Measurements from ENCODE around the gene SOD1. TPM values are rescaled to one million over a fixed set of nuclear protein-coding genes. Genes with fewer than 3 reads are reported as not detected.
A peak's percentile ranks its signal among the peaks of the same experiment; 100 is the strongest.

SOD1 gene
- total RNA-seq, 4 donors from 2014 or later, result 219 to 337 (median 248) TPM

DNA sequence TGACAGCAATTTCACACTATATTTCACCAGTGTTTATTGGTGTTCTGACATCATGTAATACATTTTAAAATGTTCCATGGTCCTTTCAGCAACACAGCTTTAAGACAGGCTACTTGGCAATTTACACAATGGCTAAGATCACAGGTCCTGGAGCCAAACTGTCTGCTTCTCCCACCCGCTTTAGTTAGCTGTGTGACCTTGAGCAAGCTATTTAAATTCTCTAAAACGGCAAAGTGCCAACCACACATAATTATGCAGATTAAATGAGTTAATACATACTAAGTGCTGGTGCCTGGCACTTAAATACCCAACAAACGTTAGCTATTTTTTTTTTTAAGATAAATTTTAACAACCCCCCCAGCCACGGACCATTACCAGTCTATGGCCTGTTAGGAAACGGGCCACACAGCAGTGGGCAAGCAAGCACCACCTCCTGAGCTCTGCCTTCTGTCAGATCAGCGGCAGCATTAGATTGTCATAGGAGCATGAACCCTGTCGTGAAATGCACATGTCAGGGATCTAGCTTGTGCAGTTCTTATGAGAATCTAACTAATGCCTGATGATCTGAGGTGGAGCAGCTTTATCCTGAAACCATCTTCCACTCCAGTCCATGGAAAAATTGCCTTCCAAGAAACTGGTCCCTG is 26.9 kb downstream of the SOD1 start:
- Histone ChIP-seq H3K4me3 (no peak overlapping the region), H3K9me3 (no peaks in the 10 kb centered on the region), H3K36me3 (peaks cover 0 to 93% of the 10 kb centered on the region in 2 donors), H3K27ac (no peak overlapping the region), H3K4me1 (peaks cover 0 to 17% (median 0%) of the 10 kb centered on the region in 3 donors), H3K27me3 (no peaks in the 10 kb centered on the region)
- ATAC-seq, result no peak
- WGBS, 2 donors (ENCODE audit: low coverage in 1 of 2), result 66 to 81% methylated on average over 5 to 7 of the region's 7 CpGs
- no peak for TF ChIP-seq POLR2A (IDR thresholded peaks at IDR 0.05)
- TF ChIP-seq POLR2AphosphoS5 (IDR thresholded peaks at IDR 0.05), result no peak
- no peak for TF ChIP-seq EP300 (IDR thresholded peaks at IDR 0.05)
- TF ChIP-seq, protein P1, sequence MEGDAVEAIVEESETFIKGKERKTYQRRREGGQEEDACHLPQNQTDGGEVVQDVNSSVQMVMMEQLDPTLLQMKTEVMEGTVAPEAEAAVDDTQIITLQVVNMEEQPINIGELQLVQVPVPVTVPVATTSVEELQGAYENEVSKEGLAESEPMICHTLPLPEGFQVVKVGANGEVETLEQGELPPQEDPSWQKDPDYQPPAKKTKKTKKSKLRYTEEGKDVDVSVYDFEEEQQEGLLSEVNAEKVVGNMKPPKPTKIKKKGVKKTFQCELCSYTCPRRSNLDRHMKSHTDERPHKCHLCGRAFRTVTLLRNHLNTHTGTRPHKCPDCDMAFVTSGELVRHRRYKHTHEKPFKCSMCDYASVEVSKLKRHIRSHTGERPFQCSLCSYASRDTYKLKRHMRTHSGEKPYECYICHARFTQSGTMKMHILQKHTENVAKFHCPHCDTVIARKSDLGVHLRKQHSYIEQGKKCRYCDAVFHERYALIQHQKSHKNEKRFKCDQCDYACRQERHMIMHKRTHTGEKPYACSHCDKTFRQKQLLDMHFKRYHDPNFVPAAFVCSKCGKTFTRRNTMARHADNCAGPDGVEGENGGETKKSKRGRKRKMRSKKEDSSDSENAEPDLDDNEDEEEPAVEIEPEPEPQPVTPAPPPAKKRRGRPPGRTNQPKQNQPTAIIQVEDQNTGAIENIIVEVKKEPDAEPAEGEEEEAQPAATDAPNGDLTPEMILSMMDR (IDR thresholded peaks at IDR 0.05), result no peak

- H3K27ac ChIP-seq, result no peak overlapping the region
- H3K36me3 ChIP-seq, result peaks cover 0 to 97% of the 10 kb centered on the region in 2 donors
- H3K4me1 ChIP-seq, result peaks cover 0 to 17% (median 0%) of the 10 kb centered on the region in 3 donors
- WGBS, 2 donors (ENCODE audit: low coverage in 1 of 2), result 87 to 90% methylated on average over 2 of the region's 2 CpGs
- no peaks in the 10 kb centered on the region for H3K9me3 ChIP-seq
- no peak overlapping the region for H3K4me3 ChIP-seq
- H3K27me3 ChIP-seq, result no peaks in the 10 kb centered on the region
- TF ChIP-seq POLR2A (IDR thresholded peaks at IDR 0.05) (no peak), POLR2AphosphoS5 (IDR thresholded peaks at IDR 0.05) (no peak)
- ATAC-seq, result no peak
These were observed 27.6 kb downstream of the SOD1 start for GRCh38 chr21:31687108-31687507.

DNA sequence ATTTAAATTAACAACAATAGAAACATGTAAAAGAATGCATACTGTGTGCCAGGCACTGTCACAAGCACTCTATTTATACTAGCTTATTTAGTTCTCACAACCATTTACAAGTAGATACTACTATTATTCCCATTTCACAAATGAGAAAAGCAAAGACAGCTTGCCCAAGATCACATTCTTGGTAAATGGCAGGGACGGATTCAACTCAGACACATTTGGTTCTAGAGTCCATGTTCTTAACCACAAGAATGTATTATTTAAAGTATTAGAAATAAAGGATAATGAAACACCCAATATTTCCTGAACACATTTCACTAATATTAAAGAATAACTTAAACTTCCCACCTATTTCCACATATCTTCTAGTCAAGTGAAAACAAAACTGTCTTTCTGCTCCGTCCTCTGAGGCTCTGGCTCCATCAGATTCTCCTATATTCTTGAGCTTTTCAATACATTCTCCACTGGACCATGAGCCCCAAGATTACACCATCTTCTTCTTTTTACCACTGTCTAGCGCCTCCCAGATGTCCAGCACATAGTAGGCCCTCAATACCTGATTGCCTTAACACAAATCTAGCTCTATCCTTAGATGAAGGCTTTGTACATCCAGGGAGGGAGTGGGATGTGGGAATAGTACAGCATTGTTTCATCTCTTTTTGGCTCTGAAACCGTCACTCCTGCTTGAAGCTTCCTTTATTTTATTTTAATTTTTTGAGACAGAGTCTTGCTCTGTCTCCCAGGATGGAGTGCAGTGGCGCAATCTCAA is 29.3 kb downstream of the SOD1 start:
- H3K27ac ChIP-seq, result peak overlapping the region in 1 of 4 donors; percentile 4
- H3K4me1 ChIP-seq, result peaks cover 0 to 17% (median 0%) of the 10 kb centered on the region in 3 donors
- no peaks in the 10 kb centered on the region for H3K27me3 ChIP-seq
- H3K9me3 ChIP-seq, result no peaks in the 10 kb centered on the region
- peaks cover 0 to 97% of the 10 kb centered on the region in 2 donors for H3K36me3 ChIP-seq
- no peak for ATAC-seq
- 77 to 84% methylated on average over 4 to 5 of the region's 5 CpGs for WGBS, 2 donors (ENCODE audit: low coverage in 1 of 2)
- TF ChIP-seq, protein P1 (IDR thresholded peaks at IDR 0.05), result no peak
- TF ChIP-seq POLR2AphosphoS5 (IDR thresholded peaks at IDR 0.05), result no peak
- TF ChIP-seq POLR2A (IDR thresholded peaks at IDR 0.05), result no peak
- no peak for TF ChIP-seq EP300 (IDR thresholded peaks at IDR 0.05)
- no peak overlapping the region for H3K4me3 ChIP-seq

DNA sequence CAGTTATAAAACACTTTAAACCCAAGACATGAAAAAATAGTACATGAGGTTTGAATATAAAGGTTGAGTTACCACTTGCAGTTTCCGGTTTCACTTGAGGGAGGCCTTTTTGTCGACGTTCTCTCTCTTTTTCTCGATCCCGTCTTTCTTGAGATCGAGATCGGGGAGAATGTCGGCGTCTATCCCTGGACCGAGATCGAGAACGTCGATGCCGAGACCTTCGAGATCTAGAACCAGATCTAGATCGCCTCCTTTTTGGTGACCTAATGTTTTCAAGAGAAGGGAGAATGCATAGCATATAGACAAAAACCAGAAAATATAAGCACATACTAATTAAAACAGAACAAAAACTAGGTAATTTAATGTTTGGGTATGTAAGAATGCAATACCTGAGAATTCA is 33.7 kb downstream of the SOD1 start:
- H3K9me3 ChIP-seq, result no peaks in the 10 kb centered on the region
- no peak for ATAC-seq
- H3K27ac ChIP-seq, result no peak overlapping the region
- peaks cover 8 to 96% of the 10 kb centered on the region in 2 donors for H3K36me3 ChIP-seq
- H3K27me3 ChIP-seq, result no peaks in the 10 kb centered on the region
- TF ChIP-seq, protein P1 (IDR thresholded peaks at IDR 0.05), result no peak
- TF ChIP-seq POLR2AphosphoS5 (IDR thresholded peaks at IDR 0.05) (no peak), EP300 (IDR thresholded peaks at IDR 0.05) (no peak), POLR2A (IDR thresholded peaks at IDR 0.05) (no peak)
- peaks cover 0 to 4% (median 0%) of the 10 kb centered on the region in 3 donors for H3K4me1 ChIP-seq
- WGBS, 2 donors (ENCODE audit: low coverage in 1 of 2), result 90 to 95% methylated on average over 15 to 16 of the region's 16 CpGs
- H3K4me3 ChIP-seq, result no peak overlapping the region

- WGBS, 2 donors (ENCODE audit: low coverage in 1 of 2), result 98 to 100% methylated on average over 4 to 6 of the region's 6 CpGs
- Histone ChIP-seq H3K36me3 (peaks cover 8 to 97% of the 10 kb centered on the region in 2 donors), H3K27me3 (no peaks in the 10 kb centered on the region), H3K4me3 (no peak overlapping the region), H3K9me3 (no peaks in the 10 kb centered on the region), H3K27ac (no peak overlapping the region), H3K4me1 (no peaks in the 10 kb centered on the region)
- ATAC-seq, result no peak
- TF ChIP-seq POLR2A (IDR thresholded peaks at IDR 0.05) (no peak), EP300 (IDR thresholded peaks at IDR 0.05) (no peak), POLR2AphosphoS5 (IDR thresholded peaks at IDR 0.05) (no peak)
- TF ChIP-seq, protein P1 (IDR thresholded peaks at IDR 0.05), result no peak
These were observed 36.9 kb downstream of the SOD1 start for GRCh38 chr21:31696424-31696823.

All from gastroesophageal sphincter (tissue), 4 donors.